ENCODE data around the gene MEIS2. TPM values are rescaled to one million over a fixed set of nuclear protein-coding genes. Genes with fewer than 3 reads are reported as not detected.
A peak's percentile ranks its signal among the peaks of the same experiment; 100 is the strongest.

Gene MEIS2
- total and polyA plus RNA-seq, 8 donors = 9.1 to 30.5 (median 14.8) TPM

- TF ChIP-seq CTCF (IDR thresholded peaks at IDR 0.05) = no peak
- FAIRE-seq = no peak
- Histone ChIP-seq H3K27ac (no peak overlapping the region), H3K9me3 (no peaks in the 10 kb centered on the region), H3K36me3 (no peaks in the 10 kb centered on the region), H3K4me1 (peaks cover 4 to 17% (median 14%) of the 10 kb centered on the region in 3 donors), H3K27me3 (no peaks in the 10 kb centered on the region), H3K4me3 (no peak overlapping the region)
- DNase-seq = no peak
- ATAC-seq = no peak
- intact Hi-C loops (cut with DNase I) = no loop called here
- 89 to 92% methylated on average over 5 of the region's 5 CpGs for WGBS, 2 donors
Measured at GRCh38 chr15:36911322-36911944, 188.9 kb downstream of the MEIS2 start.

GRCh38 chr15:36908991-36909390 is 191.4 kb downstream of the MEIS2 start:
- H3K27me3 ChIP-seq = no peaks in the 10 kb centered on the region
- H3K36me3 ChIP-seq = no peaks in the 10 kb centered on the region
- H3K9me3 ChIP-seq = no peaks in the 10 kb centered on the region
- intact Hi-C loops (cut with DNase I) = no loop called here
- TF ChIP-seq CTCF (IDR thresholded peaks at IDR 0.05) = no peak
- DNase-seq (no peak), FAIRE-seq (no peak), ATAC-seq (no peak)
- peaks cover 0 to 12% (median 0%) of the 10 kb centered on the region in 3 donors for H3K4me1 ChIP-seq
- no peak overlapping the region for H3K4me3 ChIP-seq
- 90 to 92% methylated on average over 4 of the region's 4 CpGs for WGBS, 2 donors
- H3K27ac ChIP-seq = no peak overlapping the region

GRCh38 chr15:36907295-36907694 is 193.1 kb downstream of the MEIS2 start:
- ATAC-seq (no peak), FAIRE-seq (no peak), DNase-seq (no peak)
- TF ChIP-seq CTCF (IDR thresholded peaks at IDR 0.05) = no peak
- 86 to 91% methylated on average over 3 of the region's 3 CpGs for WGBS, 2 donors
- Histone ChIP-seq H3K36me3 (no peaks in the 10 kb centered on the region), H3K4me3 (no peak overlapping the region), H3K27ac (no peak overlapping the region), H3K9me3 (no peaks in the 10 kb centered on the region), H3K27me3 (no peaks in the 10 kb centered on the region), H3K4me1 (peaks cover 0 to 9% (median 9%) of the 10 kb centered on the region in 3 donors)
- intact Hi-C loops (cut with DNase I) = no loop called here

GRCh38 chr15:36905908-36906307 is 194.4 kb downstream of the MEIS2 start:
- TF ChIP-seq CTCF (IDR thresholded peaks at IDR 0.05) = no peak
- Histone ChIP-seq H3K27ac (peak overlapping the region in 1 of 4 donors; percentile 64), H3K36me3 (no peaks in the 10 kb centered on the region), H3K9me3 (no peaks in the 10 kb centered on the region), H3K27me3 (no peaks in the 10 kb centered on the region), H3K4me3 (no peak overlapping the region), H3K4me1 (peaks cover 0 to 9% (median 6%) of the 10 kb centered on the region in 3 donors)
- ATAC-seq = peak in 3 of 4 donors; percentile 53 to 59 (median 54)
- no peak for DNase-seq
- WGBS, 2 donors = 62% methylated on average over 5 of the region's 5 CpGs
- intact Hi-C loops (cut with DNase I) = no loop called here
- no peak for FAIRE-seq

GRCh38 chr15:36904715-36905114 is 195.6 kb downstream of the MEIS2 start:
- peak overlapping the region in 2 of 4 donors; percentile 38 to 64 for H3K27ac ChIP-seq
- WGBS, 2 donors = 48 to 54% methylated on average over 3 of the region's 3 CpGs
- H3K4me3 ChIP-seq = no peak overlapping the region
- ATAC-seq = no peak
- intact Hi-C loops (cut with DNase I) = no loop called here
- no peaks in the 10 kb centered on the region for H3K36me3 ChIP-seq
- H3K4me1 ChIP-seq = peaks cover 0 to 9% (median 6%) of the 10 kb centered on the region in 3 donors
- no peak for FAIRE-seq
- H3K9me3 ChIP-seq = no peaks in the 10 kb centered on the region
- no peak for DNase-seq
- TF ChIP-seq CTCF (IDR thresholded peaks at IDR 0.05) = no peak
- H3K27me3 ChIP-seq = no peaks in the 10 kb centered on the region

All from pancreas (tissue), 10 donors.